ACHN (cell line): ENCODE data around the gene LIMK2.
A peak's percentile ranks its signal among the peaks of the same experiment; 100 is the strongest.
"Not testable (repeated sequence)": the region's sequence is repeated elsewhere in the genome, so short reads cannot be mapped to it uniquely, and the experiment has no call there.

ENCODE experiments used
- DNase-seq: peaks from one replicate; pipeline ENCODE4 v3.0.0-alpha.2; 2015
- in situ Hi-C: cut with HindIII; loops from 2 replicates; pipeline ENCODE4 v1.10.0; 2017; ENCODE audit warnings: low sequenced_read_pairs, low pct_ligation_motif_present, low pct_unique_long_range_greater_than_20kb

LIMK2 gene

GRCh38 chr22:31211862-31212730 lies at the start of gene LIMK2:
LIMK2 (plus strand) TSS chr22:31212298; CDS start chr22:31212409, 111 bp downstream.
- in situ Hi-C loops, result no loop called here
- DNase-seq, result peak; percentile 88

- in situ Hi-C loops, result no loop called here
- DNase-seq, result no peak
Measured at GRCh38 chr22:31170971-31171370, 41.1 kb upstream of the LIMK2 start.

GRCh38 chr22:31171734-31172133 lies 40.4 kb upstream of the LIMK2 start:
- in situ Hi-C loops, DNase-seq: not testable (repeated sequence)

GRCh38 chr22:31173386-31174145 lies 38.5 kb upstream of the LIMK2 start:
- in situ Hi-C loops, result no loop called here
- peak; percentile 59 for DNase-seq

GRCh38 chr22:31176923-31177322 lies 35.2 kb upstream of the LIMK2 start:
- in situ Hi-C loops, result no loop called here
- DNase-seq, result no peak

- DNase-seq, result peak; percentile 78
- in situ Hi-C loops, result no loop called here
Measured at GRCh38 chr22:31177420-31178162, 34.5 kb upstream of the LIMK2 start.

GRCh38 chr22:31178859-31179258 lies 33.2 kb upstream of the LIMK2 start:
- in situ Hi-C loops, result no loop called here
- no peak for DNase-seq

GRCh38 chr22:31179345-31179744 lies 32.8 kb upstream of the LIMK2 start:
- in situ Hi-C loops, result no loop called here
- DNase-seq, result peak; percentile 74

GRCh38 chr22:31184015-31184414 lies 28.1 kb upstream of the LIMK2 start:
- in situ Hi-C loops, result no loop called here
- DNase-seq, result no peak

GRCh38 chr22:31185056-31185455 lies 27.0 kb upstream of the LIMK2 start:
- no peak for DNase-seq
- in situ Hi-C loops, result no loop called here

- in situ Hi-C loops, result no loop called here
- no peak for DNase-seq
Measured at GRCh38 chr22:31187627-31188026, 24.5 kb upstream of the LIMK2 start.

GRCh38 chr22:31192513-31192912 lies 19.6 kb upstream of the LIMK2 start:
- in situ Hi-C loops, result no loop called here
- no peak for DNase-seq

GRCh38 chr22:31193092-31193491 lies 19.0 kb upstream of the LIMK2 start:
- no peak for DNase-seq
- in situ Hi-C loops, result no loop called here

- in situ Hi-C loops, DNase-seq: not testable (repeated sequence)
Measured at GRCh38 chr22:31194681-31195080, 17.4 kb upstream of the LIMK2 start.

GRCh38 chr22:31199187-31199586 lies 12.9 kb upstream of the LIMK2 start:
- DNase-seq, result no peak
- in situ Hi-C loops, result no loop called here

- in situ Hi-C loops, DNase-seq: not testable (repeated sequence)
Measured at GRCh38 chr22:31204352-31204984, 7.6 kb upstream of the LIMK2 start.

GRCh38 chr22:31205059-31205458 lies 7.0 kb upstream of the LIMK2 start:
- in situ Hi-C loops, result not testable (repeated sequence)

GRCh38 chr22:31206460-31206859 lies 5.6 kb upstream of the LIMK2 start:
- DNase-seq, in situ Hi-C loops: not testable (repeated sequence)

More at GRCh38 chr22:31205059-31205458, 7.0 kb upstream of the LIMK2 start:
- DNase-seq, result not testable (repeated sequence)
